HEK293 (cell line): ENCODE results near the gene NPHP4.

Experiments used
- CTCF ChIA-PET: fragments of 350-600 bp; formaldehyde crosslinking; extraction: SDS; loops from one replicate; lab custom pipeline; 2021; ENCODE audit warnings: antibody characterized with exemption; lab: Yijun Ruan, JAX
- POLR2A ChIA-PET: fragments of 300-600 bp; formaldehyde crosslinking; extraction: SDS; loops from one replicate; lab custom pipeline; 2020; ENCODE audit warnings: antibody characterized with exemption, inconsistent platforms; lab: Yijun Ruan, JAX
- H3K27ac ChIP-seq: fragments of 200-500 bp; sonication (Bioruptor generic); 2 replicates; pipeline ENCODE4 v1.5.1; 2014; ENCODE audit warnings: low read depth, low read length, control low read depth, inconsistent platforms; ENCODE audit errors: extremely low read depth
- H3K36me3 ChIP-seq, 2 experiments: fragments of 200-500 bp in 1 of 2; sonication (Bioruptor generic) in 1 of 2; 1 replicate in 1 of 2; 2 replicates in 1 of 2; pipeline ENCODE4 v1.5.1; 2014 to 2017; ENCODE audit warnings: inconsistent platforms in 2 of 2, low read length in 2 of 2; ENCODE audit not compliant: control insufficient read depth in 2 of 2, insufficient read depth in 1 of 2
- H3K4me1 ChIP-seq: fragments of 200-500 bp; sonication (Bioruptor generic); 2 replicates; pipeline ENCODE4 v1.5.1; 2014; ENCODE audit warnings: mild to moderate bottlenecking, low read length, inconsistent platforms; ENCODE audit not compliant: control insufficient read depth, insufficient read depth
- H3K4me3 ChIP-seq: 2 replicates; pipeline ENCODE4 v1.5.1; 2011; ENCODE audit warnings: low read depth, mild to moderate bottlenecking, control low read depth, low read length, moderate library complexity
- H3K9me3 ChIP-seq: fragments of 200-500 bp; sonication (Bioruptor generic); 2 replicates; pipeline ENCODE4 v1.5.1; 2014; ENCODE audit warnings: low read depth, low read length, inconsistent platforms; ENCODE audit not compliant: control insufficient read depth, insufficient read depth
- KLF1 ChIP-seq: fragments of 450-650 bp; formaldehyde crosslinking; IDR thresholded peaks from 2 replicates; pipeline ENCODE4 v1.5.1; 2016; ENCODE audit warnings: missing biosample characterization, missing genetic modification characterization
- PATZ1 ChIP-seq: fragments of 450-650 bp; formaldehyde crosslinking; IDR thresholded peaks from 2 replicates; pipeline ENCODE4 v1.5.1; 2016; ENCODE audit warnings: missing biosample characterization, missing genetic modification characterization
- RBAK ChIP-seq: fragments of 450-650 bp; formaldehyde crosslinking; IDR thresholded peaks from 2 replicates; pipeline ENCODE4 v1.5.1; 2016; ENCODE audit warnings: missing biosample characterization, missing genetic modification characterization
- WT1 ChIP-seq: fragments of 450-650 bp; formaldehyde crosslinking; IDR thresholded peaks from 2 replicates; pipeline ENCODE4 v1.5.1; 2016; ENCODE audit warnings: missing biosample characterization, missing genetic modification characterization
- ZBTB48 ChIP-seq: fragments of 450-650 bp; formaldehyde crosslinking; IDR thresholded peaks from 2 replicates; pipeline ENCODE4 v1.5.1; 2016; ENCODE audit warnings: missing biosample characterization, missing genetic modification characterization
- ZNF10 ChIP-seq: fragments of 450-650 bp; formaldehyde crosslinking; IDR thresholded peaks from 2 replicates; pipeline ENCODE4 v1.5.1; 2017; ENCODE audit warnings: missing biosample characterization, missing genetic modification characterization
- ZNF132 ChIP-seq: fragments of 450-650 bp; formaldehyde crosslinking; IDR thresholded peaks from 2 replicates; pipeline ENCODE4 v1.5.1; 2017; ENCODE audit warnings: missing biosample characterization, missing genetic modification characterization, borderline replicate concordance
- ZNF133 ChIP-seq: fragments of 450-650 bp; formaldehyde crosslinking; IDR thresholded peaks from 2 replicates; pipeline ENCODE4 v1.5.1; 2016; ENCODE audit warnings: missing biosample characterization, missing genetic modification characterization
- ZNF19 ChIP-seq: fragments of 450-650 bp; formaldehyde crosslinking; IDR thresholded peaks from 2 replicates; pipeline ENCODE4; 2016; ENCODE audit warnings: missing biosample characterization, missing genetic modification characterization, low read depth
- ZNF2 ChIP-seq: fragments of 450-650 bp; formaldehyde crosslinking; IDR thresholded peaks from 2 replicates; pipeline ENCODE4 v1.5.1; 2016; ENCODE audit warnings: missing biosample characterization, missing genetic modification characterization
- ZNF335 ChIP-seq: fragments of 450-650 bp; formaldehyde crosslinking; conservative IDR thresholded peaks from 2 replicates; pipeline ENCODE4 v1.5.1; 2016; ENCODE audit warnings: missing biosample characterization, missing genetic modification characterization
- ZNF366 ChIP-seq: fragments of 450-650 bp; formaldehyde crosslinking; conservative IDR thresholded peaks from 2 replicates; pipeline ENCODE4 v1.5.1; 2016; ENCODE audit warnings: missing biosample characterization, missing genetic modification characterization
- ZNF391 ChIP-seq: fragments of 450-650 bp; formaldehyde crosslinking; IDR thresholded peaks from 2 replicates; pipeline ENCODE4 v1.5.1; 2016; ENCODE audit warnings: low read depth, missing biosample characterization, missing genetic modification characterization, borderline replicate concordance
- ZNF488 ChIP-seq: fragments of 450-650 bp; formaldehyde crosslinking; IDR thresholded peaks from 2 replicates; pipeline ENCODE4 v1.5.1; 2016; ENCODE audit warnings: missing biosample characterization, missing genetic modification characterization
- ZNF529 ChIP-seq: fragments of 450-650 bp; formaldehyde crosslinking; IDR thresholded peaks from 2 replicates; pipeline ENCODE4 v1.5.1; 2017; ENCODE audit warnings: missing genetic modification characterization, missing biosample characterization; ENCODE audit not compliant: insufficient replicate concordance
- ZNF692 ChIP-seq: fragments of 450-650 bp; formaldehyde crosslinking; IDR thresholded peaks from 2 replicates; pipeline ENCODE4 v1.5.1; 2016; ENCODE audit warnings: missing biosample characterization, missing genetic modification characterization
- ZNF747 ChIP-seq: fragments of 450-650 bp; formaldehyde crosslinking; IDR thresholded peaks from 2 replicates; pipeline ENCODE4 v1.5.1; 2016; ENCODE audit warnings: missing biosample characterization, missing genetic modification characterization
- ZNF768 ChIP-seq: fragments of 450-650 bp; formaldehyde crosslinking; IDR thresholded peaks from 2 replicates; pipeline ENCODE4 v1.5.1; 2018; ENCODE audit warnings: missing biosample characterization, mild to moderate bottlenecking, missing genetic modification characterization
- ZNF777 ChIP-seq: fragments of 450-650 bp; formaldehyde crosslinking; IDR thresholded peaks from 2 replicates; pipeline ENCODE4 v1.5.1; 2017; ENCODE audit warnings: missing biosample characterization, missing genetic modification characterization, borderline replicate concordance

The NPHP4 gene

GRCh38 chr1:5891736-5892135, 100.5 kb downstream of the NPHP4 start:
- POLR2A ChIA-PET: no interaction called here
- CTCF ChIA-PET: no interaction called here
- no peak for TF ChIP-seq ZNF777 (tag by site-specific recombination)
- no peak for TF ChIP-seq PATZ1 (tag by site-specific recombination)
- no peak for TF ChIP-seq WT1 (tag by site-specific recombination)
- no peak for TF ChIP-seq ZNF768
- TF ChIP-seq ZBTB48 (tag by site-specific recombination): no peak
- TF ChIP-seq RBAK (tag by site-specific recombination): no peak
- no peak for TF ChIP-seq ZNF747 (tag by site-specific recombination)
- TF ChIP-seq ZNF133 (tag by site-specific recombination): no peak
- no peak for TF ChIP-seq ZNF391
- no peak for TF ChIP-seq ZNF132 (tag by site-specific recombination)

GRCh38 chr1:5891137-5891536, 101.1 kb downstream of the NPHP4 start:
- CTCF ChIA-PET: interaction anchor here (0.6 to 0.7 kb wide), 2 partner anchors 50 to 108 kb away, joined by 3 read pairs; no protein-coding TSS in a partner anchor
- H3K36me3 ChIP-seq: peaks cover 0 to 44% of the 10 kb centered on the region in 2 experiments; a peak in 1 of 3 replicates
- no peaks in the 10 kb centered on the region for H3K4me1 ChIP-seq
- POLR2A ChIA-PET: no interaction called here
- H3K4me3 ChIP-seq: no peak overlapping the region
- no peaks in the 10 kb centered on the region for H3K9me3 ChIP-seq
- no peak for TF ChIP-seq ZNF10
- TF ChIP-seq ZNF529: no peak
- no peak for TF ChIP-seq ZBTB48 (tag by site-specific recombination)
- TF ChIP-seq ZNF692 (tag by site-specific recombination): no peak
- TF ChIP-seq KLF1: no peak
- no peak for TF ChIP-seq ZNF19 (tag by site-specific recombination)
- TF ChIP-seq ZNF2: no peak
- TF ChIP-seq ZNF366 (tag by site-specific recombination): no peak
- no peak overlapping the region for H3K27ac ChIP-seq

More at GRCh38 chr1:5891736-5892135, 100.5 kb downstream of the NPHP4 start:
- Histone ChIP-seq H3K4me1 (no peaks in the 10 kb centered on the region), H3K9me3 (no peaks in the 10 kb centered on the region), H3K27ac (no peak overlapping the region), H3K36me3 (peaks cover 0 to 41% of the 10 kb centered on the region in 2 experiments; a peak in 1 of 3 replicates), H3K4me3 (no peak overlapping the region)

GRCh38 chr1:5890346-5891106, 101.7 kb downstream of the NPHP4 start:
- ChIA-PET CTCF (interaction anchor here (0.6 to 0.7 kb wide), 2 partner anchors 50 to 108 kb away, joined by 3 read pairs; no protein-coding TSS in a partner anchor), POLR2A (interaction anchor here (0.7 kb wide), 1 partner anchor 9 kb away, joined by 3 read pairs; no protein-coding TSS in a partner anchor)
- H3K27ac ChIP-seq: no peak overlapping the region
- H3K4me3 ChIP-seq: no peak overlapping the region
- no peaks in the 10 kb centered on the region for H3K9me3 ChIP-seq
- TF ChIP-seq ZNF335 (tag by site-specific recombination) (no peak), ZNF488 (no peak)
- TF ChIP-seq, all 188 proteins: peak for 0
- Histone ChIP-seq H3K4me1 (no peaks in the 10 kb centered on the region), H3K36me3 (peaks cover 0 to 40% of the 10 kb centered on the region in 2 experiments; a peak in 1 of 3 replicates)
